Left ventricle myocardium superior (tissue), 1 donor: ENCODE data around the gene C2CD4B. TPM values are rescaled to one million over a fixed set of nuclear protein-coding genes. Genes with fewer than 3 reads are reported as not detected.
A peak's percentile ranks its signal among the peaks of the same experiment; 100 is the strongest.

Source experiments
- ATAC-seq: fragments of 200-7000 bp; cut with Tn5 transposase; one replicate; pipeline ENCODE4 v1.9.1; 2020; ENCODE audit warnings: mild to moderate bottlenecking, moderate library complexity
- DNase-seq: peaks from one replicate; pipeline ENCODE4 v3.0.0-alpha.2; 2020
- intact Hi-C: fragments of 100-400 bp; cut with micrococcal nuclease; formaldehyde crosslinking; loops from one replicate; pipeline ENCODE4 v1.11.0; 2022
- total RNA-seq: library from RNA; stranded (reverse); fragmentation: NEBNext Ultra II Directional; extraction: Animal tissue kit (Norgen Biotek cat#: 25700); gene quantifications from one replicate; pipeline ENCODE4 v1.2.1, GENCODE V29; 2021
- donor health status: DM: no; HTN: yes; CAD: no; lungs with severe emphysema.

Gene C2CD4B
- total RNA-seq, 1 donor from 2014 or later: 1.7 TPM

- DNase-seq: no peak
- ATAC-seq: no peak
- intact Hi-C loops: no loop called here
Observed at GRCh38 chr15:62124176-62124972, 40.7 kb downstream of the C2CD4B start.

GRCh38 chr15:62122249-62122648 lies 42.8 kb downstream of the C2CD4B start:
- ATAC-seq (no peak), DNase-seq (no peak)
- intact Hi-C loops: no loop called here

- intact Hi-C loops: no loop called here
- DNase-seq: no peak
Observed at GRCh38 chr15:62121273-62122015, 43.6 kb downstream of the C2CD4B start.

DNA sequence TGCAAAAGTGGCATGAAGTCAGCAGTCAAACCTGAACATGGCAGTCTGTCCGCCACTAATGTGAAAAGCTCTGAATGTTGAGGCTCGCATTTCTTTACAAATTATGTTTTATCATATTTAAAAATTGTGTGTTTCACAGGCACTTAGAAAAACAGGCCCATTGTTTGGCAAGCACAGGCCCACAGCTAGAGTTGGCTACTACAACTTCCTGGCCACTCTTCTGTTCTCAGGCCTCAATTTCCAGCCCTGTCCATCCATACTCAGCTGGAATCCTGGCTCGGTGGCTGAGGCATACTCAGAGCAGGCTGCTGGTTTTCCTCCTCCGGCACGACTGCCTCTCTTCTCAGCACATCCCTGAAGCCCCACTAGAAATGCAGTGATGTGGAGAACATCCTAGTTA lies 44.3 kb downstream of the C2CD4B start:
- ATAC-seq (no peak), DNase-seq (no peak)
- intact Hi-C loops: no loop called here

More at GRCh38 chr15:62121273-62122015, 43.6 kb downstream of the C2CD4B start:
- ATAC-seq: no peak

DNA sequence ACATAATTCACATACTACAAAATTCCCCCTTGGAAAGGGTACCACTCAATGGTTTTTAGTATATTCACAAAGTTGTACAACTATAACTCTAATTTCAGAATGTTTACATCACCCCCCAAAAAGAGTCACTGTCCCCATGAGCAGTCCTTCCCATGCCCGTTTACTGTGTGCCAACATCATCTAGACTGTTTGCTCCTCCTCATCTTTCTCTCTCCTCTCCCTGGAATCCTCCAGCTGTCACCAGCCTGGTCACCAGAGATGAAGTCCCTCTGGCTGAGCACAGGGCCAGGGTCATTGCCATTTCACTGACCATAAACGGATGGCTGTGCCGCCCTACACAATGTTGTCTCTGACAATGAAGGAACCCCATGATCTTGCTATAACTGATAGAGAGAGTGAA lies 45.2 kb downstream of the C2CD4B start:
- no peak for DNase-seq
- no peak for ATAC-seq
- intact Hi-C loops: no loop called here

- ATAC-seq (peak; percentile 88), DNase-seq (no peak)
- intact Hi-C loops: no loop called here
Observed at GRCh38 chr15:62119227-62119864, 45.7 kb downstream of the C2CD4B start.

DNA sequence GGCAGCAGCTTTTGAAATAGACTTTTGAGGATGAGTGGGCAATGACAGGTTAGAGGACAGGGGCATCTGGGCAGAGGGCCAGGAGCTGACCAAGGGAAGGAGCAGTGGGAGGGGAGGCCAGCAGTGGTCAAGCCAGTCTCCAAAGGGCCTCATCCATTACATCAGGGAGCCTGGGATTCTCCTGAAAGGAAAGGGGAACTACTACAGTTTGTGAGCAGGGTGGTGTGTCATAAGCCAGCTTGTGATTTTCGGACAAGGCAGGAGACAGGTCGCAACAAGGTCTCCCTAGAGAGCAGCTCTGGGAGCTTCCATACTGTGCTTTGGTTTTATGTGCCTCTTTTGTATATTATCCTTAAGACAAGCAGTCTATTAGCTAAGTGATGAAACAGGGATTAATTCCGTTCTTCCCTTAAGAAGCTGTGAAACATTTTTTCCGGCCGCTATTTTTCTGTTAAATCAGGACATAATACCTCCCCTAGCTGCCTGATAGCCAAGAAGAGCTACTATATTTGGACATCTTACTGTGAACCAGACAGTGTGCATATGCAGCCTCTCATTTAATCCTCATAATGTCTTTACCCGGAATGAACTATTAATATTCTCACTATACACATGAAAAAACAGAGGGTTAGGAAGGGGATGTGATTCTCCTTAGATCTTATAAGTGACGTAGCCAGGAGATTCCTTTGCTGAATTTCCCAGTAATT lies 46.4 kb downstream of the C2CD4B start:
- ATAC-seq: no peak

GRCh38 chr15:62115847-62116246 lies 49.2 kb downstream of the C2CD4B start:
- no peak for DNase-seq
- ATAC-seq: no peak
- intact Hi-C loops: no loop called here

More for the DNA sequence above, 46.4 kb downstream of the C2CD4B start:
- intact Hi-C loops: no loop called here
- no peak for DNase-seq

Other genes starting within 250 kb of the C2CD4B start
- gene VPS13C, start 104.8 kb downstream of the C2CD4B start, total RNA-seq: 38.6 TPM
- gene C2CD4A, start 98.3 kb downstream of the C2CD4B start, total RNA-seq: not detected
- 51.4 TPM for gene TLN2, start 225.3 kb upstream of the C2CD4B start, total RNA-seq